Mesendoderm (in vitro differentiated cells): ENCODE results near the gene ASPSCR1.

Source experiments
- DNase-seq: peaks from one replicate; pipeline ENCODE4 v3.0.0; 2013
- H2AK5ac ChIP-seq: 2 replicates; pipeline ENCODE4 v1.6.1; 2013; ENCODE audit warnings: low read length, inconsistent platforms
- H2BK120ac ChIP-seq: 2 replicates; pipeline ENCODE4 v1.6.1; 2013; ENCODE audit warnings: low read depth, mild to moderate bottlenecking, low read length, moderate library complexity, mixed read lengths
- H2BK15ac ChIP-seq: replicated peaks from 2 replicates; pipeline ENCODE4 v1.6.1; 2013; ENCODE audit warnings: low read depth, mild to moderate bottlenecking, moderate library complexity
- H2BK5ac ChIP-seq: 2 replicates; pipeline ENCODE4 v1.6.1; 2013; ENCODE audit warnings: low read length, inconsistent platforms
- H3K18ac ChIP-seq: 2 replicates; pipeline ENCODE4 v1.6.1; 2013; ENCODE audit warnings: mild to moderate bottlenecking, low read length, mixed read lengths
- H3K23ac ChIP-seq: one replicate; pipeline ENCODE4 v1.6.1; 2013; ENCODE audit warnings: low read length
- H3K27ac ChIP-seq: 2 replicates; pipeline ENCODE4 v1.5.1; 2013; ENCODE audit warnings: low read depth, mild to moderate bottlenecking, inconsistent platforms, low read length, moderate library complexity
- H3K27me3 ChIP-seq: 2 replicates; pipeline ENCODE4 v1.6.1; 2013; ENCODE audit warnings: low read length, control low read depth, mild to moderate bottlenecking, inconsistent platforms; ENCODE audit not compliant: insufficient read depth, poor library complexity
- H3K36me3 ChIP-seq: 2 replicates; pipeline ENCODE4 v1.6.1; 2013; ENCODE audit warnings: low read length, inconsistent platforms; ENCODE audit not compliant: control insufficient read depth, insufficient read depth
- H3K4ac ChIP-seq: one replicate; pipeline ENCODE4 v1.6.1; 2013; ENCODE audit warnings: low read depth, mild to moderate bottlenecking, low read length, moderate library complexity
- H3K4me1 ChIP-seq: 2 replicates; pipeline ENCODE4 v1.6.1; 2013; ENCODE audit warnings: low read depth, low read length, inconsistent platforms; ENCODE audit not compliant: control insufficient read depth
- H3K4me2 ChIP-seq: 2 replicates; pipeline ENCODE4 v1.6.1; 2013; ENCODE audit warnings: low read length
- H3K4me3 ChIP-seq: 2 replicates; pipeline ENCODE4 v1.5.1; 2013; ENCODE audit warnings: mild to moderate bottlenecking, low read length
- H3K56ac ChIP-seq: one replicate; pipeline ENCODE4 v1.6.1; 2013; ENCODE audit warnings: low read length
- H3K79me1 ChIP-seq: 2 replicates; pipeline ENCODE4 v1.6.1; 2013; ENCODE audit warnings: low read length, inconsistent platforms
- H3K79me2 ChIP-seq: 2 replicates; pipeline ENCODE4 v1.6.1; 2013; ENCODE audit warnings: mild to moderate bottlenecking, low read length; ENCODE audit not compliant: control insufficient read depth, insufficient read depth
- H3K9ac ChIP-seq: 2 replicates; pipeline ENCODE4 v1.6.1; 2013; ENCODE audit warnings: low read length, inconsistent platforms
- H4K5ac ChIP-seq: one replicate; pipeline ENCODE4 v1.6.1; 2013; ENCODE audit warnings: low read length
- H4K8ac ChIP-seq: one replicate; pipeline ENCODE4 v1.6.1; 2013; ENCODE audit warnings: low read depth, mild to moderate bottlenecking, control low read depth, low read length, moderate library complexity
- WGBS: extraction: QIAGEN DNeasy Blood & Tissue Kit; methylation state at CpG from one replicate; pipeline ENCODE4 v1.1.7; 2013; ENCODE audit warnings: low lambda C conversion rate, missing lambda C conversion rate; ENCODE audit not compliant: insufficient coverage; ENCODE audit errors: extremely low coverage; 5-methylcytosine and 5-hydroxymethylcytosine counted together

The ASPSCR1 gene

GRCh38 chr17:82061047-82061925 is 83.9 kb downstream of the ASPSCR1 start:
- Histone ChIP-seq H4K5ac (no peak overlapping the region), H3K18ac (no peak overlapping the region), H3K56ac (no peak overlapping the region), H2BK15ac (no peak overlapping the region), H3K36me3 (peaks cover 4% of the 10 kb centered on the region), H3K27me3 (no peaks in the 10 kb centered on the region), H3K4me2 (no peak overlapping the region), H2BK5ac (no peak overlapping the region), H2BK120ac (no peak overlapping the region), H3K23ac (no peak overlapping the region), H3K4me1 (no peaks in the 10 kb centered on the region), H2AK5ac (no peak overlapping the region), H3K79me1 (peaks cover 2% of the 10 kb centered on the region), H3K4ac (no peak overlapping the region), H3K79me2 (no peaks in the 10 kb centered on the region), H4K8ac (no peak overlapping the region), H3K27ac (no peak overlapping the region), H3K9ac (no peak overlapping the region), H3K4me3 (no peak overlapping the region)
- WGBS, result no CpG with 5 or more reads among the region's 34 CpGs
- DNase-seq, result no peak

DNA sequence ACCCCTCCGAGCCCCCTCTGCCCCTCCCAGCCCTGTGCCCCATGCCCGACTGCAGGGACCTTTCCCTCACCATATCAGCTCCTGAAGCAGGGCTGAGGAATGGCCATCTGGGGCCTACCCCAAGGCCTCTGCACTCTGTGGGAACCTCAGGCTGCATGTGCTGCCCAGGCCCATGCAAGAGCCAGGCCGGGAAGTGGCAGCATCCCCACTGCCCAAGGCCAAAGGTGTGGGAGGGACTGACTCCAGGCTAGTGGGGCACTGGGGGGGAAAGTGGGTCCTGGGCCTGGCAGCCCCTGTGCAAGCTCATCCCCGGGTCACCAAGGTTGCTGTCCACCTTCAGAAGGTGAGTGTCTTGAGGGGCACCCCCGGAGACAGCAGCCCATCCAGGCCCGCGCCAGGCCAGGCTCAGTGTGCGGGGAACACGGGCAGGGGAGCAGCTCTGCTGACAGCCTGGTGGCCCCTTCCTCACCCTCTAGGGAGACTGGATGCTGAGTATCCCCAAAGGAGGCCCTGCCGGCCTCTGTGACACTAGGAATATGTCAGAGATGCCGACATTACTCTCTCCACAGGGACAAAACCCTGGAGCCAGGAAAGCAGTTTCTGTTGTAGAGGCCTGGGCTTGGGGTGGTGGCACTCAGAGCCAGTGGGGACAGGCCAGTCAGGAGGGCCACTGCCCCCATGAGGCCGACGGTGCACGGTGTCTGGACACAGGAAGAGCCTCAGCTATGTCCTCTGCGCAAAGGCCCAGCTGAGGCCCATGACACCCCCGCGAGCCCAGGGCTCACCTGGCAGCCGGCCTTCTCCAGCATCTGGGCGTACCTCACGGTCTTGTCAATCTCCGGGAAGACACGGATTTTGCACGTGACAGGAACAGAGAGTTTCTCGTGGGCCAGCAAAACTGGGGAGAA is 84.9 kb downstream of the ASPSCR1 start:
- Histone ChIP-seq H4K5ac (no peak overlapping the region), H3K36me3 (peaks cover 4% of the 10 kb centered on the region), H2BK5ac (no peak overlapping the region), H2BK15ac (no peak overlapping the region), H3K56ac (no peak overlapping the region), H3K9ac (no peak overlapping the region), H3K4me2 (no peak overlapping the region), H2BK120ac (no peak overlapping the region), H3K79me2 (no peaks in the 10 kb centered on the region), H2AK5ac (no peak overlapping the region), H3K27ac (no peak overlapping the region), H3K4me1 (no peaks in the 10 kb centered on the region), H3K18ac (no peak overlapping the region), H3K27me3 (no peaks in the 10 kb centered on the region), H4K8ac (no peak overlapping the region), H3K4me3 (no peak overlapping the region), H3K4ac (no peak overlapping the region), H3K23ac (no peak overlapping the region), H3K79me1 (peaks cover 2% of the 10 kb centered on the region)
- no peak for DNase-seq
- WGBS, result no CpG with 5 or more reads among the region's 24 CpGs

- Histone ChIP-seq H3K4me1 (no peaks in the 10 kb centered on the region), H3K56ac (no peak overlapping the region), H2BK120ac (no peak overlapping the region), H4K5ac (no peak overlapping the region), H3K27me3 (no peaks in the 10 kb centered on the region), H3K27ac (no peak overlapping the region), H3K36me3 (peaks cover 4% of the 10 kb centered on the region), H2BK15ac (no peak overlapping the region), H3K4me2 (no peak overlapping the region), H3K79me1 (peaks cover 2% of the 10 kb centered on the region), H3K9ac (no peak overlapping the region), H3K18ac (no peak overlapping the region), H2AK5ac (no peak overlapping the region), H4K8ac (no peak overlapping the region), H3K23ac (no peak overlapping the region), H3K4me3 (no peak overlapping the region), H2BK5ac (no peak overlapping the region), H3K4ac (no peak overlapping the region), H3K79me2 (no peaks in the 10 kb centered on the region)
- no CpG with 5 or more reads among the region's 9 CpGs for WGBS
- DNase-seq, result no peak
Observed at GRCh38 chr17:82062984-82063368, 85.5 kb downstream of the ASPSCR1 start.

GRCh38 chr17:82063424-82064415 is 86.3 kb downstream of the ASPSCR1 start:
- Histone ChIP-seq H4K8ac (no peak overlapping the region), H3K18ac (no peak overlapping the region), H3K27me3 (no peaks in the 10 kb centered on the region), H4K5ac (no peak overlapping the region), H2BK15ac (no peak overlapping the region), H3K36me3 (peaks cover 4% of the 10 kb centered on the region), H3K4me3 (no peak overlapping the region), H2AK5ac (no peak overlapping the region), H3K4me1 (no peaks in the 10 kb centered on the region), H3K23ac (no peak overlapping the region), H3K4ac (no peak overlapping the region), H3K27ac (no peak overlapping the region), H3K4me2 (no peak overlapping the region), H3K79me1 (peaks cover 2% of the 10 kb centered on the region), H2BK5ac (no peak overlapping the region), H3K9ac (no peak overlapping the region), H2BK120ac (no peak overlapping the region), H3K79me2 (no peaks in the 10 kb centered on the region), H3K56ac (no peak overlapping the region)
- no peak for DNase-seq
- no CpG with 5 or more reads among the region's 20 CpGs for WGBS

DNA sequence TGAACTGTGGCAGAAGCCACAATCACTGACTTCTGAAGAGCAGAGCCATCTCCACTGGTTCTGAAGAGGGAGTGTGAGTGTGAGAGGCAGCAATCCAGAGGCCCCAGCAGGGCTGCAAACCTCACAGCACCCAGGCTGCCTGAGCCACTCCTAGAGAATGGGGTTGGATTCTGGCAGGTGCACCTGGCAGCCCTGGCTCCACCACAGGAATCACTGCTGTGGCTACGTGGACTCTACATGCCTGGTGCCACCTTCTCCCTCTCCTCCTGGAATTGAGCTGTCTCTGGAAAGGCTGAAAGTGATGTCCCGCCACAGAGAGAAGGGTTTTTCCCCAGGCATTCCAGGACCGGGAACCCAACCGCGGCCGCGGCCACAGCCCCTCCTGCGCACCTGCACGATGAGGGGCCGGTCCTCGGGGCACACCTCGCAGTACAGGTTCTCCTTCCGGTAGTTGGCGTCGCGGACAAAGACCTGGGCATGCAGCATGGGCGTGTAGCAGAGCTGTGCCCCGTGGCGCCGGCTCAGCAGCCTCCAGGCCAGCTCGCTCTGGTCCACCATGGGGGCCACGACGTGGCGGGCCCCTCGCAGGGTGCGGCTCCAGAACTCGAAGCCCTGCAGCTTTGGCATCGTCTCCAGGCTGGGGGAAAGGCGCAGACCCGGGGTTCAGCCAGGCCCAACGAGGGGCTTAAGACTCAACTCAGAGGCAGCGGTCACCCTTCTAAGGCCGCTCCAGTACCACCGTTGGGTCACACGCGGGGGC is 87.2 kb downstream of the ASPSCR1 start:
- no peaks in the 10 kb centered on the region for H3K79me2 ChIP-seq
- H3K36me3 ChIP-seq, result peaks cover 4% of the 10 kb centered on the region
- peak overlapping the region; percentile 53 for H3K4me2 ChIP-seq
- H4K5ac ChIP-seq, result no peak overlapping the region
- H3K27me3 ChIP-seq, result no peaks in the 10 kb centered on the region
- peak overlapping the region; percentile 94 for H3K56ac ChIP-seq
- H3K27ac ChIP-seq, result no peak overlapping the region
- no peak overlapping the region for H4K8ac ChIP-seq
- H3K18ac ChIP-seq, result no peak overlapping the region
- peak overlapping the region; percentile 73 for H3K4me3 ChIP-seq
- H3K4ac ChIP-seq, result no peak overlapping the region
- no peak overlapping the region for H3K23ac ChIP-seq
- H3K79me1 ChIP-seq, result peaks cover 2% of the 10 kb centered on the region
- no peak for DNase-seq
- H2BK15ac ChIP-seq, result no peak overlapping the region
- peak overlapping the region; percentile 85 for H3K9ac ChIP-seq
- H2AK5ac ChIP-seq, result no peak overlapping the region
- no peaks in the 10 kb centered on the region for H3K4me1 ChIP-seq
- no CpG with 5 or more reads among the region's 36 CpGs for WGBS
- no peak overlapping the region for H2BK120ac ChIP-seq
- H2BK5ac ChIP-seq, result no peak overlapping the region
